CD4-positive, alpha-beta T cell (primary cell): ENCODE data around the gene DNMT3L. TPM values are rescaled to one million over a fixed set of nuclear protein-coding genes. Genes with fewer than 3 reads are reported as not detected.
A peak's percentile ranks its signal among the peaks of the same experiment; 100 is the strongest.

Experiments used
- ATAC-seq: fragments of 200-7000 bp; cut with Tn5 transposase; one replicate; pipeline ENCODE4 v1.10.0; 2022; ENCODE audit warnings: mild to moderate bottlenecking; ENCODE audit not compliant: poor library complexity
- CTCF ChIA-PET: fragments of 350-600 bp; sonication (Branson Sonifier 250); formaldehyde crosslinking; loops from one replicate; lab custom pipeline; 2021; ENCODE audit warnings: antibody characterized with exemption, inconsistent platforms; lab: Charles Lee
- POLR2A ChIA-PET: fragments of 350-600 bp; sonication (Branson Sonifier 250); formaldehyde crosslinking; loops from one replicate; lab custom pipeline; 2021; ENCODE audit warnings: antibody characterized with exemption, inconsistent platforms; lab: Charles Lee
- DNase-seq, 14 experiments: peaks; one replicate each; pipeline ENCODE4 v3.0.0-alpha.2; 2013 to 2020; ENCODE audit warnings: mixed read lengths in 2 of 14
- H3K27ac ChIP-seq, 2 donors: one replicate each; pipeline versions ENCODE4 v1.5.1 to v1.7.0; 2013; ENCODE audit warnings: low read length in 2 of 2, low read depth in 1 of 2, mild to moderate bottlenecking in 1 of 2
- H3K27me3 ChIP-seq, 2 experiments: 1 replicate in 1 of 2; 2 replicates in 1 of 2; pipeline versions ENCODE4 v1.6.1 to v1.7.0; 2013; ENCODE audit warnings: low read length in 2 of 2, control low read depth in 1 of 2, mild to moderate bottlenecking in 1 of 2, moderate library complexity in 1 of 2; ENCODE audit not compliant: insufficient read depth in 2 of 2, control insufficient read depth in 1 of 2
- H3K36me3 ChIP-seq: one replicate; pipeline ENCODE4 v1.6.1; 2013; ENCODE audit warnings: low read length, control low read depth; ENCODE audit not compliant: insufficient read depth
- H3K4me1 ChIP-seq: one replicate; pipeline ENCODE4 v1.6.1; 2013; ENCODE audit warnings: low read length, control low read depth; ENCODE audit not compliant: insufficient read depth
- H3K4me3 ChIP-seq: one replicate; pipeline ENCODE4 v1.5.1; 2013; ENCODE audit warnings: mild to moderate bottlenecking, low read length, moderate library complexity
- H3K9me3 ChIP-seq, 2 experiments: 1 replicate in 1 of 2; 2 replicates in 1 of 2; pipeline versions ENCODE4 v1.6.1 to v1.7.0; 2013; ENCODE audit warnings: low read length in 2 of 2, mild to moderate bottlenecking in 2 of 2, control low read depth in 1 of 2, moderate library complexity in 1 of 2; ENCODE audit not compliant: control insufficient read depth in 1 of 2, insufficient read depth in 1 of 2
- H3K27ac Mint-ChIP-seq: one replicate; pipeline ENCODE4 v1.8.0; 2020; ENCODE audit warnings: mixed read lengths
- H3K27me3 Mint-ChIP-seq: one replicate; pipeline ENCODE4 v1.8.0; 2021; ENCODE audit warnings: mixed read lengths
- H3K36me3 Mint-ChIP-seq: one replicate; pipeline ENCODE4 v1.8.0; 2021; ENCODE audit warnings: low read depth, mixed read lengths
- H3K4me1 Mint-ChIP-seq: one replicate; pipeline ENCODE4 v1.8.0; 2021; ENCODE audit warnings: low read depth, mixed read lengths
- H3K4me3 Mint-ChIP-seq: one replicate; pipeline ENCODE4 v1.8.0; 2020; ENCODE audit warnings: mild to moderate bottlenecking, mixed read lengths
- H3K9me3 Mint-ChIP-seq: one replicate; pipeline ENCODE4 v1.8.0; 2020; ENCODE audit warnings: mixed read lengths
- CTCF ChIP-seq: fragments of 200-600 bp; IDR thresholded peaks from one replicate; pipeline ENCODE4 v1.8.0; 2022; ENCODE audit warnings: antibody characterized with exemption, mild to moderate bottlenecking
- intact Hi-C, 2 experiments: fragments of 100-400 bp; cut with DNase I in 1 of 2; cut with micrococcal nuclease in 1 of 2; formaldehyde crosslinking; loops; one replicate each; pipeline versions ENCODE4 v1.15.1 to v1.9.0; 2023 to 2025; cut with DNase I, micrococcal nuclease
- total RNA-seq, 174 experiments: library from RNA in 2 of 174; stranded (reverse) in 2 of 174; gene quantifications; one replicate each; pipeline ENCODE4 v1.2.3 and lab custom pipeline; 2021 to 2026

Gene DNMT3L
- total RNA-seq, 2 experiments from 2014 or later, result not detected

- Histone ChIP-seq H3K4me1 (no peaks in the 10 kb centered on the region), H3K9me3 (no peaks in the 10 kb centered on the region), H3K36me3 (no peaks in the 10 kb centered on the region), H3K27ac (no peak overlapping the region), H3K4me3 (no peak overlapping the region), H3K27me3 (no peaks in the 10 kb centered on the region)
- Mint-ChIP-seq H3K9me3 (no peaks in the 10 kb centered on the region), H3K4me1 (no peaks in the 10 kb centered on the region), H3K36me3 (no peaks in the 10 kb centered on the region), H3K4me3 (no peak overlapping the region), H3K27me3 (no peaks in the 10 kb centered on the region), H3K27ac (no peak overlapping the region)
- intact Hi-C loops, result no loop called here
- ATAC-seq (no peak), DNase-seq (no peak)
- no peak for TF ChIP-seq CTCF
- ChIA-PET CTCF (no interaction called here), POLR2A (no interaction called here)
Observed at GRCh38 chr21:44259082-44259705, 2.5 kb downstream of the DNMT3L start.

GRCh38 chr21:44258056-44258725 lies 3.5 kb downstream of the DNMT3L start:
- Histone ChIP-seq H3K9me3 (no peaks in the 10 kb centered on the region), H3K4me3 (no peak overlapping the region), H3K36me3 (no peaks in the 10 kb centered on the region), H3K4me1 (no peaks in the 10 kb centered on the region), H3K27ac (no peak overlapping the region), H3K27me3 (no peaks in the 10 kb centered on the region)
- ChIA-PET CTCF (no interaction called here), POLR2A (no interaction called here)
- intact Hi-C loops, result no loop called here
- ATAC-seq (no peak), DNase-seq (no peak)
- H3K4me3 Mint-ChIP-seq, result no peak overlapping the region
- H3K4me1 Mint-ChIP-seq, result no peaks in the 10 kb centered on the region
- H3K27me3 Mint-ChIP-seq, result no peaks in the 10 kb centered on the region
- H3K36me3 Mint-ChIP-seq, result no peaks in the 10 kb centered on the region
- no peak overlapping the region for H3K27ac Mint-ChIP-seq
- H3K9me3 Mint-ChIP-seq, result no peaks in the 10 kb centered on the region
- TF ChIP-seq CTCF, result no peak

- TF ChIP-seq CTCF, result no peak
- Mint-ChIP-seq H3K9me3 (no peaks in the 10 kb centered on the region), H3K27ac (no peak overlapping the region), H3K27me3 (no peaks in the 10 kb centered on the region), H3K4me3 (no peak overlapping the region), H3K4me1 (no peaks in the 10 kb centered on the region), H3K36me3 (no peaks in the 10 kb centered on the region)
- H3K27me3 ChIP-seq, result no peaks in the 10 kb centered on the region
- no peaks in the 10 kb centered on the region for H3K9me3 ChIP-seq
- POLR2A ChIA-PET, result no interaction called here
- ATAC-seq, result no peak
- intact Hi-C loops, result no loop called here
- H3K4me1 ChIP-seq, result no peaks in the 10 kb centered on the region
- no peak overlapping the region for H3K27ac ChIP-seq
- H3K36me3 ChIP-seq, result no peaks in the 10 kb centered on the region
- no peak overlapping the region for H3K4me3 ChIP-seq
- CTCF ChIA-PET, result no interaction called here
- DNase-seq, result peak in 1 of 14 experiments; percentile 22
Observed at GRCh38 chr21:44255511-44255981, 6.2 kb downstream of the DNMT3L start.
